Measurements from ENCODE around the gene TAMM41.

TAMM41 gene

GRCh38 chr3:11853450-11853849 lies 6.8 kb upstream of the TAMM41 start:
- Histone ChIP-seq H3K27me3 (ENCODE audit: insufficient read depth, low read depth) (no peaks in the 10 kb centered on the region), H3K27ac (no peak overlapping the region), H3K4me1 (ENCODE audit: low read depth, poor library complexity, severe bottlenecking) (no peaks in the 10 kb centered on the region), H3K9ac (no peak overlapping the region), H4K20me1 (ENCODE audit: insufficient read depth) (no peaks in the 10 kb centered on the region), H3K4me2 (no peak overlapping the region), H3K79me2 (ENCODE audit: insufficient read depth, low read depth) (no peaks in the 10 kb centered on the region), H2AFZ (ENCODE audit: low read depth) (no peak overlapping the region), H3K36me3 (ENCODE audit: insufficient read depth) (no peaks in the 10 kb centered on the region), H3K4me3 (IDR thresholded peaks at IDR 0.05; ENCODE audit: insufficient read depth, low read depth, low read length) (no peak overlapping the region)
- no peak for TF ChIP-seq CTCF (conservative IDR thresholded peaks at IDR 0.05; ENCODE audit: low read depth, low read length)

GRCh38 chr3:11850003-11850402 lies 3.3 kb upstream of the TAMM41 start:
- peaks cover 12% of the 10 kb centered on the region; the same call in 1 of the 2 replicates for H3K79me2 ChIP-seq (ENCODE audit: insufficient read depth, low read depth)
- H2AFZ ChIP-seq (ENCODE audit: low read depth), result no peak overlapping the region
- no peak overlapping the region for H3K27ac ChIP-seq
- no peaks in the 10 kb centered on the region for H3K27me3 ChIP-seq (ENCODE audit: insufficient read depth, low read depth)
- H4K20me1 ChIP-seq (ENCODE audit: insufficient read depth), result no peaks in the 10 kb centered on the region
- no peaks in the 10 kb centered on the region for H3K36me3 ChIP-seq (ENCODE audit: insufficient read depth)
- H3K9ac ChIP-seq, result no peak overlapping the region
- no peak overlapping the region for H3K4me3 ChIP-seq (IDR thresholded peaks at IDR 0.05; ENCODE audit: insufficient read depth, low read depth, low read length)
- TF ChIP-seq CTCF (conservative IDR thresholded peaks at IDR 0.05; ENCODE audit: low read depth, low read length), result no peak
- no peak overlapping the region for H3K4me2 ChIP-seq
- peaks cover 13% of the 10 kb centered on the region for H3K4me1 ChIP-seq (ENCODE audit: low read depth, poor library complexity, severe bottlenecking)

- H3K27me3 ChIP-seq (ENCODE audit: insufficient read depth, low read depth), result no peaks in the 10 kb centered on the region
- H3K27ac ChIP-seq, result no peak overlapping the region
- no peak for TF ChIP-seq CTCF (conservative IDR thresholded peaks at IDR 0.05; ENCODE audit: low read depth, low read length)
- peak overlapping the region; percentile 79; the same call in 1 of the 2 replicates for H2AFZ ChIP-seq (ENCODE audit: low read depth)
- H3K79me2 ChIP-seq (ENCODE audit: insufficient read depth, low read depth), result peaks cover 12% of the 10 kb centered on the region; the same call in 1 of the 2 replicates
- no peak overlapping the region for H3K4me3 ChIP-seq (IDR thresholded peaks at IDR 0.05; ENCODE audit: insufficient read depth, low read depth, low read length)
- peak overlapping the region; percentile 42; the same call in 1 of the 2 replicates for H3K4me2 ChIP-seq
- no peaks in the 10 kb centered on the region for H3K36me3 ChIP-seq (ENCODE audit: insufficient read depth)
- H3K9ac ChIP-seq, result no peak overlapping the region
- peaks cover 16% of the 10 kb centered on the region for H3K4me1 ChIP-seq (ENCODE audit: low read depth, poor library complexity, severe bottlenecking)
- H4K20me1 ChIP-seq (ENCODE audit: insufficient read depth), result no peaks in the 10 kb centered on the region
These were observed 922 bp upstream of the TAMM41 start for GRCh38 chr3:11847607-11848006.

- Histone ChIP-seq H3K4me2 (peak overlapping the region; percentile 82), H3K36me3 (ENCODE audit: insufficient read depth) (no peaks in the 10 kb centered on the region), H2AFZ (ENCODE audit: low read depth) (peak overlapping the region; percentile 79; the same call in 1 of the 2 replicates), H3K9ac (peak overlapping the region; percentile 89; the same call in 1 of the 2 replicates), H3K27ac (peak overlapping the region; percentile 75), H3K27me3 (ENCODE audit: insufficient read depth, low read depth) (no peaks in the 10 kb centered on the region), H3K79me2 (ENCODE audit: insufficient read depth, low read depth) (peaks cover 12% of the 10 kb centered on the region; the same call in 1 of the 2 replicates), H3K4me1 (ENCODE audit: low read depth, poor library complexity, severe bottlenecking) (peaks cover 16% of the 10 kb centered on the region), H4K20me1 (ENCODE audit: insufficient read depth) (no peaks in the 10 kb centered on the region), H3K4me3 (IDR thresholded peaks at IDR 0.05; ENCODE audit: insufficient read depth, low read depth, low read length) (no peak overlapping the region)
- TF ChIP-seq CTCF (conservative IDR thresholded peaks at IDR 0.05; ENCODE audit: low read depth, low read length), result no peak
These were observed 1.0 kb downstream of the TAMM41 start for GRCh38 chr3:11845651-11846050.
